ENCODE measurements around the gene SLC7A1. TPM values are rescaled to one million over a fixed set of nuclear protein-coding genes. Genes with fewer than 3 reads are reported as not detected.

Gene SLC7A1
- total RNA-seq = 15.1 and 17.2 TPM in 2 replicates

DNA sequence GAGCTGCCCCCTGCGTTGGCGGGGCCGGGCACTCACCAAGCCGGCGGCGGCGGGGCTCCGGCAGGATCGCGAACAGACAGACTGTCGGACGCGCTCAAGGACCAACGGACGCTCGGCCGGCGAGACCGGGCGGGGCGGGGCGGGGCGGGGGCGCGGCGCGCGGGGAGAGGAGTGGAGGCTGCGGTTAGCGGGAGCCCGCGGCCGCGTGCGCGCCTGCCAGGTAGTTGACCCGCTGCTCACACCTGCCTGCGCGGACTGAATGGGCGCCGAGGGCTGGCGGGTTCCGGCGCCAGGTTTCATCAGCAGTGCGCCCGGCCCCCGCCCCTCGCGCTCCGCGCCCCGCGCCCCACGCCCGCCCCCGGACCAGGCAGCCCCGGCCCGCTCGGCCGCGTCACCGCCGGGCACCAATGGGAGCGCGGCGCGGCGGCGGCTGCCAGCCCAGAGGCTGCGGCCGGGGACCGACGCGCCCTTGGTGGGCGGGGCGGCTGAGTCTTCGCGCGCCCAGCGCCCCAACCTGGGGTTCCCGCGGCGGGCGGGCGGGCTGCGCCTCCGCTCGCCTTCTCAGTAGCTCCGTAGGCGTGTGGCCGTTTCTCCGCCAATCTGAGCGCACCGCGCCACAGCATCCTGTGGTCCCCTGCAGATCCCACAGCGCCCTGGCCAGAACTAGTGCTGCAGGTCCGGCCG is at the start of gene SLC7A1:
Gene SLC7A1 (minus strand): TSS at position 309 of the 684 bp plus-strand sequence. CDS start 59,500 bp downstream, outside the sequence.

Measured in smooth muscle cell of trachea (primary cell).